Activated naive CD4-positive, alpha-beta T cell treated with anti-CD3 and anti-CD28 coated beads, Interleukin-2, amount 50 U/mL, for 24 hours (primary cell): ENCODE measurements around the gene RBCK1.
A peak's percentile ranks its signal among the peaks of the same experiment; 100 is the strongest.
"Not testable (repeated sequence)": the region's sequence is repeated elsewhere in the genome, so short reads cannot be mapped to it uniquely, and the experiment has no call there.

ENCODE experiments used
- H3K27ac Mint-ChIP-seq: one replicate; pipeline ENCODE4 v1.8.0; 2021; ENCODE audit warnings: mild to moderate bottlenecking, mixed read lengths
- H3K27me3 Mint-ChIP-seq: one replicate; pipeline ENCODE4 v1.8.0; 2021; ENCODE audit warnings: mixed read lengths
- H3K36me3 Mint-ChIP-seq: one replicate; pipeline ENCODE4 v1.8.0; 2021; ENCODE audit warnings: mixed read lengths
- H3K4me1 Mint-ChIP-seq: one replicate; pipeline ENCODE4 v1.8.0; 2021; ENCODE audit warnings: mixed read lengths
- H3K4me3 Mint-ChIP-seq: one replicate; pipeline ENCODE4 v1.8.0; 2021; ENCODE audit warnings: mild to moderate bottlenecking, mixed read lengths
- H3K9me3 Mint-ChIP-seq: one replicate; pipeline ENCODE4 v1.8.0; 2021; ENCODE audit warnings: mixed read lengths

RBCK1 gene

GRCh38 chr20:386634-387033, 21.5 kb upstream of the RBCK1 start:
- H3K27me3 Mint-ChIP-seq, H3K27ac Mint-ChIP-seq, H3K4me3 Mint-ChIP-seq, H3K9me3 Mint-ChIP-seq: not testable (repeated sequence)
- Mint-ChIP-seq H3K4me1 (peaks cover 18% of the 10 kb centered on the region), H3K36me3 (peaks cover 16% of the 10 kb centered on the region)

DNA sequence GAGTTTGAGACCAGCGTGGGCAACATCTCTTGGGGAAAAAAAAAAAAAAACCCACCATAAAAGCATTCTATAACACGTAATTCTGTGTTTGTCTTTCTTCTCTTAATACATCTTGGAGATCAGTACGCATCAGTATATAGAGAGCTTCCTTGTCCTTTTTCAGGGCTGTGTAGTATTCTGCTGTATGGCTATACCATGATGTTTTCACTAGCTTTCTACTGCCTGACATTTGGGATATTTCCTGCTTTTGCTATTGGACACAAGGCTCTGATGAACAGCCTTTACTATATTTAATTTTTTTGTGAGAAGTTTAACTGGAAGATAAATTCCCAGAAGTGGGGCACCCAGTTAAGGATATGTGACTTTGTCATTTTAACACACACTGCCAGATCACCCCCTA, 20.6 kb upstream of the RBCK1 start:
- Mint-ChIP-seq H3K27me3 (no peaks in the 10 kb centered on the region), H3K4me1 (peaks cover 18% of the 10 kb centered on the region), H3K27ac (no peak overlapping the region), H3K36me3 (peaks cover 18% of the 10 kb centered on the region), H3K4me3 (no peak overlapping the region), H3K9me3 (no peaks in the 10 kb centered on the region)

DNA sequence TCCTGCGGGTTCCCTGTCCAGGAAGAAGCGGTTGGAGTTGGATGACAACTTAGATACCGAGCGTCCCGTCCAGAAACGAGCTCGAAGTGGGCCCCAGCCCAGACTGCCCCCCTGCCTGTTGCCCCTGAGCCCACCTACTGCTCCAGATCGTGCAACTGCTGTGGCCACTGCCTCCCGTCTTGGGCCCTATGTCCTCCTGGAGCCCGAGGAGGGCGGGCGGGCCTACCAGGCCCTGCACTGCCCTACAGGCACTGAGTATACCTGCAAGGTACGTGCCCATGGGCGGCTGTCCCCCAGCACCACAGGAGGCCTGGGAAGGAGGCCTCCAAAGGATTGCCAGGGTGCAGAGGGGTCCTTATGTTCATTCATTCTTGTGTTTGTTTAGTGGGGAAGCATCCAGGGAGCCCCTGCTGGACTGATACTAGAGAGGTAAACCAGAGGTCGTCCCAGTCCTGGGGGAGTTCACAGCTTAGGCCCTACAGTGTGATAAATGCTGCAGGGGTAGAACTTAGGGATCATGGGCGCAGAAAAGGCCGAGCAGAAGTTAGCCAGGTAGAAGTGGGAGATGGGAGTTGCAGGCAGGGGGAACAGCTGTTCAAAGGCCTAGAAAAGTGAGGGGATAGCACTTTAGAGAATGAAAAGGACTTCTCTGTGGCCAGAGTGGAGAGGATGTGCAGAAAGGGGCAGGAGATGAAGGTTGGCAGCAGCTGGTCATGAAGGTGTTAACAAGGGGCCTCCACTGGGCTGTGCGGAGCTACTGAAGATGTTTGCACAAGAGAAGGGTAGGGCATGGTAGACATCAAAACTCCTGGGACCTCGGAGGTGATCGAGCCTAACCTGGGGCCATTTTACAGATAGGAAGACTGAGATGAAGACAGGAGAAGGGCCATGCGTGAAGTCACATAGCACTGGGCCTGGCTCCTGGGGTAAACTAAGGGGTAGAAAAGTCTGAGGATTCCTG, 19.8 kb upstream of the RBCK1 start:
- Mint-ChIP-seq H3K27me3 (no peaks in the 10 kb centered on the region), H3K27ac (peak overlapping the region; percentile 86), H3K4me3 (no peak overlapping the region), H3K9me3 (no peaks in the 10 kb centered on the region), H3K36me3 (peaks cover 22% of the 10 kb centered on the region), H3K4me1 (peaks cover 12% of the 10 kb centered on the region)

GRCh38 chr20:389220-389619, 18.9 kb upstream of the RBCK1 start:
- H3K36me3 Mint-ChIP-seq: peaks cover 26% of the 10 kb centered on the region
- H3K27ac Mint-ChIP-seq: no peak overlapping the region
- peaks cover 4% of the 10 kb centered on the region for H3K4me1 Mint-ChIP-seq
- no peaks in the 10 kb centered on the region for H3K27me3 Mint-ChIP-seq
- H3K4me3 Mint-ChIP-seq: no peak overlapping the region
- no peaks in the 10 kb centered on the region for H3K9me3 Mint-ChIP-seq

DNA sequence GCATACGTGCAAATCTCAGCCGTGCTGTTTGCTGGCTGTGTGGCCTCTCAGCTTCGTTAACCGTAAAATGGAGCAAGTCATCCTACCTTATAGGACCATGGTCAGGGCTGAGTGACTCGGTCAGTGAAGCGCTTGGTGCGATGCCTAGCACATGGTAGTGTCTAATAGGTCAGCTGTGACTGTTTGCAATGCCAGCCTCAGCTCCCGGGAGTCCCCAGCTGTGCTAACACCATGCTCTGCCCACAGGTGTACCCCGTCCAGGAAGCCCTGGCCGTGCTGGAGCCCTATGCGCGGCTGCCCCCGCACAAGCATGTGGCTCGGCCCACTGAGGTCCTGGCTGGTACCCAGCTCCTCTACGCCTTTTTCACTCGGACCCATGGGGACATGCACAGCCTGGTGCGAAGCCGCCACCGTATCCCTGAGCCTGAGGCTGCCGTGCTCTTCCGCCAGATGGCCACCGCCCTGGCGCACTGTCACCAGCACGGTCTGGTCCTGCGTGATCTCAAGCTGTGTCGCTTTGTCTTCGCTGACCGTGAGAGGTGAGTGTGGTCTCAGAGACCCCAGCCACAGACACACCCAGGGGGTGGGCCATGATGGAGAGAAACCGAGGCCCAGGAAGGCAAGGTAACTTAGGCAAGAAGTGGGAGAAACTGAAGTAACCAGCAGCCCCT, 16.9 kb upstream of the RBCK1 start:
- no peak overlapping the region for H3K4me3 Mint-ChIP-seq
- no peaks in the 10 kb centered on the region for H3K4me1 Mint-ChIP-seq
- no peaks in the 10 kb centered on the region for H3K9me3 Mint-ChIP-seq
- no peaks in the 10 kb centered on the region for H3K27me3 Mint-ChIP-seq
- peaks cover 24% of the 10 kb centered on the region for H3K36me3 Mint-ChIP-seq
- H3K27ac Mint-ChIP-seq: no peak overlapping the region

GRCh38 chr20:393296-393695, 14.8 kb upstream of the RBCK1 start:
- Mint-ChIP-seq H3K36me3 (peaks cover 22% of the 10 kb centered on the region), H3K27ac (peak overlapping the region; percentile 24)

GRCh38 chr20:396252-396618, 11.9 kb upstream of the RBCK1 start:
- Mint-ChIP-seq H3K9me3 (no peaks in the 10 kb centered on the region), H3K36me3 (peaks cover 15% of the 10 kb centered on the region), H3K4me3 (no peak overlapping the region), H3K4me1 (peaks cover 10% of the 10 kb centered on the region), H3K27me3 (no peaks in the 10 kb centered on the region), H3K27ac (no peak overlapping the region)

More at GRCh38 chr20:393296-393695, 14.8 kb upstream of the RBCK1 start:
- H3K4me1 Mint-ChIP-seq, H3K9me3 Mint-ChIP-seq, H3K27me3 Mint-ChIP-seq, H3K4me3 Mint-ChIP-seq: not testable (repeated sequence)

DNA sequence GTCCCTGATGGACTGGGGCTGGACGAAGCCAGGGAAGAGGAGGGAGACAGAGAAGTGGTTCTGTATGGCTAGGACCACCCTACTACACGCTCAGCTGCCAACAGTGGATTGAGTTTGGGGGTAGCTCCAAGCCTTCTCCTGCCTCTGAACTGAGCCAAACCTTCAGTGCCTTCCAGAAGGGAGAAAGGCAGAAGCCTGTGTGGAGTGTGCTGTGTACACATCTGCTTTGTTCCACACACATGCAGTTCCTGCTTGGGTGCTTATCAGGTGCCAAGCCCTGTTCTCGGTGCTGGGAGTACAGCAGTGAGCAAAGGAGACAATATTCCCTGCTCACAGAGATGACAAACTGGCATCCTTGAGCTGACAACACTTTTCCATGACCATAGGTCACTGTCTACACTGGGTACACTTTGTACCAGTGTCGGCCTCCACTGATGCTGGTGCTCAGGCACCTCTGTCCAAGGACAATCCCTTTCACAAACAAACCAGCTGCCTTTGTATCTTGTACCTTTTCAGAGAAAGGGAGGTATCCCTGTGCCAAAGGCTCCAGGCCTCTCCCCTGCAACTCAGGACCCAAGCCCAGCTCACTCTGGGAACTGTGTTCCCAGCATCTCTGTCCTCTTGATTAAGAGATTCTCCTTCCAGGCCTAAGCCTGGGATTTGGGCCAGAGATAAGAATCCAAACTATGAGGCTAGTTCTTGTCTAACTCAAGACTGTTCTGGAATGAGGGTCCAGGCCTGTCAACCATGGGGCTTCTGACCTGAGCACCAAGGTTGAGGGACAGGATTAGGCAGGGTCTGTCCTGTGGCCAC, 11.3 kb upstream of the RBCK1 start:
- no peaks in the 10 kb centered on the region for H3K27me3 Mint-ChIP-seq

GRCh38 chr20:397432-398237, 10.5 kb upstream of the RBCK1 start:
- peaks cover 10% of the 10 kb centered on the region for H3K36me3 Mint-ChIP-seq
- no peaks in the 10 kb centered on the region for H3K9me3 Mint-ChIP-seq
- H3K27me3 Mint-ChIP-seq: no peaks in the 10 kb centered on the region
- H3K4me3 Mint-ChIP-seq: no peak overlapping the region
- peaks cover 19% of the 10 kb centered on the region for H3K4me1 Mint-ChIP-seq
- no peak overlapping the region for H3K27ac Mint-ChIP-seq

More for the DNA sequence above, 11.3 kb upstream of the RBCK1 start:
- H3K27ac Mint-ChIP-seq: no peak overlapping the region
- no peak overlapping the region for H3K4me3 Mint-ChIP-seq
- H3K36me3 Mint-ChIP-seq: peaks cover 12% of the 10 kb centered on the region
- peaks cover 13% of the 10 kb centered on the region for H3K4me1 Mint-ChIP-seq
- H3K9me3 Mint-ChIP-seq: no peaks in the 10 kb centered on the region

GRCh38 chr20:399182-399707, 8.9 kb upstream of the RBCK1 start:
- Mint-ChIP-seq H3K36me3 (peaks cover 2% of the 10 kb centered on the region), H3K4me1 (peaks cover 25% of the 10 kb centered on the region), H3K27ac (no peak overlapping the region), H3K27me3 (no peaks in the 10 kb centered on the region), H3K4me3 (no peak overlapping the region), H3K9me3 (no peaks in the 10 kb centered on the region)

GRCh38 chr20:400128-400453, 8.0 kb upstream of the RBCK1 start:
- Mint-ChIP-seq H3K9me3 (no peaks in the 10 kb centered on the region), H3K4me1 (peaks cover 25% of the 10 kb centered on the region), H3K27ac (peak overlapping the region; percentile 41), H3K4me3 (no peak overlapping the region), H3K27me3 (no peaks in the 10 kb centered on the region), H3K36me3 (peaks cover 2% of the 10 kb centered on the region)

DNA sequence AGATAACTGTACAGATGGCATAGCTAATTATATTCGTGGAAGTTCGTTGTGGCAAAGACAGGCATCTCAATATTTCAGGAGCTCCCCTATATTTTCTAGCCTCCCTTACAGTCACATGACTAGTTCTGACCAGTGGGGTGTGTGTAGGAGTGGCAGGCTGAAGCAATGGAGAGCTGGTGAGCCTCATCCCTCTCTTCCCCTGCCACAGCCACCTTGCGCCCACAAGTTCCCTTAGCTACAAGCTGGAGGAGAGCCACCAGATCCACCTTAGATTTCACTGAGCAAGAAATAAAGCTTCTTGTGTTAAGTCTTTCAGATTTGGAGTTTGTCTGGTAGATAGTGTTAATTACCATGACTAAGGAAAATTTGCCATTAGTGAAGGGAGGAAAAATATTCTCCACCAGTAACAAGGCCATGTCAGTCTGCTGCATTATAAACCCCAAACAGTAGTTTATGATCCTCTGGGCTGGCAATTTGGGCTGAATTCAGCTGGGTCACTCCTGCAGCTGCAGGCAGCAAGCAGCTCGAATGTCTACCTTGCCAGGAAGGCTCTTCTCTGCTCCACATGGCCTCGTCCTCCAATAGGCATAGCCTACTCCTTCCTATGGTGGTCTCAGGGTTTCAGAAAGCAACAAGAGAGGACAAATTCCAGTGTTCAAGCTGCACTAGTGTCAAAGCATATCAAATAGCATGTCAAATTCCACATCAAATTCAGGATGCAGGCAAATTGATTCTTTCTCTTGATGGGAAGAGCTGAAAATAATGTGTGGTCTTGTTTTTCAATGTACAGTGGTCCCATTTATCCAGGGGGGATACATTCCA, 7.4 kb upstream of the RBCK1 start:
- Mint-ChIP-seq H3K36me3 (peaks cover 2% of the 10 kb centered on the region), H3K4me1 (peaks cover 25% of the 10 kb centered on the region), H3K9me3 (no peaks in the 10 kb centered on the region), H3K27ac (peak overlapping the region; percentile 73), H3K4me3 (no peak overlapping the region), H3K27me3 (no peaks in the 10 kb centered on the region)

- peak overlapping the region; percentile 43 for H3K27ac Mint-ChIP-seq
- H3K36me3 Mint-ChIP-seq: peaks cover 2% of the 10 kb centered on the region
- H3K9me3 Mint-ChIP-seq: no peaks in the 10 kb centered on the region
- peaks cover 28% of the 10 kb centered on the region for H3K4me1 Mint-ChIP-seq
- no peaks in the 10 kb centered on the region for H3K27me3 Mint-ChIP-seq
- H3K4me3 Mint-ChIP-seq: peak overlapping the region; percentile 13
Measured at GRCh38 chr20:401682-402495, 6.2 kb upstream of the RBCK1 start.
